ENCODE results near the gene NPC1.

DNA sequence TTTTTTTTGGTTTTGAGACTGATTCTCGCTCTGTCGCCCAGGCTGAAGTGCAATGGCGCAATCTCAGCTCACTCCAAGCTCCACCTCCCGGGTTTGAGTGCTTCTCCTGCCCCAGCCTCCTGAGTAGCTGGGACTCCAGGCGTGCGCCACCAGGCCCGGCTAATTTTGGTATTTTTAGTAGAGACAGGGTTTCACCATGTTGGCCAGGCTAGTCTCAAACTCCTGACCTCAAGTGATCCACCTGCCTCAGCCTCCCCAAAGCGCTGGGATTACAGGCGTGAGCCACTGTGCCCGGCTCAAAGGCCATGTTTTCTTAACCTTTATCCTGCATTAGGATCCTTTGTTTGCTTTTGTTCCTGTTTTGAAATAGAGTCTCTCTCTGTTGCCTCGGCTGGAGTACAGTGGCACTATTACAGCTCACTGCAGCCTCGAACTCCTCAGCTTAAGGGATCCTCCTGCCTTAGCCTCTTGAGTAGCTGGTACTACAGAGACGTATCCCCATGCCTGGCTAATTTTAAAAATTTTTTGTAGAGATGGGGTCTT is 41.0 kb downstream of the NPC1 start:
- no peak for TF ChIP-seq EP300 (IDR thresholded peaks at IDR 0.05)
- TF ChIP-seq, protein P1, sequence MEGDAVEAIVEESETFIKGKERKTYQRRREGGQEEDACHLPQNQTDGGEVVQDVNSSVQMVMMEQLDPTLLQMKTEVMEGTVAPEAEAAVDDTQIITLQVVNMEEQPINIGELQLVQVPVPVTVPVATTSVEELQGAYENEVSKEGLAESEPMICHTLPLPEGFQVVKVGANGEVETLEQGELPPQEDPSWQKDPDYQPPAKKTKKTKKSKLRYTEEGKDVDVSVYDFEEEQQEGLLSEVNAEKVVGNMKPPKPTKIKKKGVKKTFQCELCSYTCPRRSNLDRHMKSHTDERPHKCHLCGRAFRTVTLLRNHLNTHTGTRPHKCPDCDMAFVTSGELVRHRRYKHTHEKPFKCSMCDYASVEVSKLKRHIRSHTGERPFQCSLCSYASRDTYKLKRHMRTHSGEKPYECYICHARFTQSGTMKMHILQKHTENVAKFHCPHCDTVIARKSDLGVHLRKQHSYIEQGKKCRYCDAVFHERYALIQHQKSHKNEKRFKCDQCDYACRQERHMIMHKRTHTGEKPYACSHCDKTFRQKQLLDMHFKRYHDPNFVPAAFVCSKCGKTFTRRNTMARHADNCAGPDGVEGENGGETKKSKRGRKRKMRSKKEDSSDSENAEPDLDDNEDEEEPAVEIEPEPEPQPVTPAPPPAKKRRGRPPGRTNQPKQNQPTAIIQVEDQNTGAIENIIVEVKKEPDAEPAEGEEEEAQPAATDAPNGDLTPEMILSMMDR (IDR thresholded peaks at IDR 0.05) = no peak
- TF ChIP-seq RCOR1 (IDR thresholded peaks at IDR 0.05; ENCODE audit: low read depth, low read length) = no peak
- TF ChIP-seq, protein P2, sequence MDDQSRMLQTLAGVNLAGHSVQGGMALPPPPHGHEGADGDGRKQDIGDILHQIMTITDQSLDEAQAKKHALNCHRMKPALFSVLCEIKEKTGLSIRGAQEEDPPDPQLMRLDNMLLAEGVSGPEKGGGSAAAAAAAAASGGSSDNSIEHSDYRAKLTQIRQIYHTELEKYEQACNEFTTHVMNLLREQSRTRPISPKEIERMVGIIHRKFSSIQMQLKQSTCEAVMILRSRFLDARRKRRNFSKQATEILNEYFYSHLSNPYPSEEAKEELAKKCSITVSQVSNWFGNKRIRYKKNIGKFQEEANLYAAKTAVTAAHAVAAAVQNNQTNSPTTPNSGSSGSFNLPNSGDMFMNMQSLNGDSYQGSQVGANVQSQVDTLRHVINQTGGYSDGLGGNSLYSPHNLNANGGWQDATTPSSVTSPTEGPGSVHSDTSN (IDR thresholded peaks at IDR 0.05) = no peak
- TF ChIP-seq ZSCAN20 (CRISPR knock-in tag; IDR thresholded peaks at IDR 0.05) = no peak
- TF ChIP-seq, protein P3, sequence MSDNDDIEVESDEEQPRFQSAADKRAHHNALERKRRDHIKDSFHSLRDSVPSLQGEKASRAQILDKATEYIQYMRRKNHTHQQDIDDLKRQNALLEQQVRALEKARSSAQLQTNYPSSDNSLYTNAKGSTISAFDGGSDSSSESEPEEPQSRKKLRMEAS (IDR thresholded peaks at IDR 0.05) = no peak
- TF ChIP-seq ESRRA (IDR thresholded peaks at IDR 0.05; ENCODE audit: borderline replicate concordance, low read length) = no peak
- TF ChIP-seq, protein P4, sequence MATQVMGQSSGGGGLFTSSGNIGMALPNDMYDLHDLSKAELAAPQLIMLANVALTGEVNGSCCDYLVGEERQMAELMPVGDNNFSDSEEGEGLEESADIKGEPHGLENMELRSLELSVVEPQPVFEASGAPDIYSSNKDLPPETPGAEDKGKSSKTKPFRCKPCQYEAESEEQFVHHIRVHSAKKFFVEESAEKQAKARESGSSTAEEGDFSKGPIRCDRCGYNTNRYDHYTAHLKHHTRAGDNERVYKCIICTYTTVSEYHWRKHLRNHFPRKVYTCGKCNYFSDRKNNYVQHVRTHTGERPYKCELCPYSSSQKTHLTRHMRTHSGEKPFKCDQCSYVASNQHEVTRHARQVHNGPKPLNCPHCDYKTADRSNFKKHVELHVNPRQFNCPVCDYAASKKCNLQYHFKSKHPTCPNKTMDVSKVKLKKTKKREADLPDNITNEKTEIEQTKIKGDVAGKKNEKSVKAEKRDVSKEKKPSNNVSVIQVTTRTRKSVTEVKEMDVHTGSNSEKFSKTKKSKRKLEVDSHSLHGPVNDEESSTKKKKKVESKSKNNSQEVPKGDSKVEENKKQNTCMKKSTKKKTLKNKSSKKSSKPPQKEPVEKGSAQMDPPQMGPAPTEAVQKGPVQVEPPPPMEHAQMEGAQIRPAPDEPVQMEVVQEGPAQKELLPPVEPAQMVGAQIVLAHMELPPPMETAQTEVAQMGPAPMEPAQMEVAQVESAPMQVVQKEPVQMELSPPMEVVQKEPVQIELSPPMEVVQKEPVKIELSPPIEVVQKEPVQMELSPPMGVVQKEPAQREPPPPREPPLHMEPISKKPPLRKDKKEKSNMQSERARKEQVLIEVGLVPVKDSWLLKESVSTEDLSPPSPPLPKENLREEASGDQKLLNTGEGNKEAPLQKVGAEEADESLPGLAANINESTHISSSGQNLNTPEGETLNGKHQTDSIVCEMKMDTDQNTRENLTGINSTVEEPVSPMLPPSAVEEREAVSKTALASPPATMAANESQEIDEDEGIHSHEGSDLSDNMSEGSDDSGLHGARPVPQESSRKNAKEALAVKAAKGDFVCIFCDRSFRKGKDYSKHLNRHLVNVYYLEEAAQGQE (IDR thresholded peaks at IDR 0.05) = no peak
- no peak for TF ChIP-seq POLR2A (IDR thresholded peaks at IDR 0.05; ENCODE audit: low read length)
- TF ChIP-seq NR3C1 (IDR thresholded peaks at IDR 0.05) = no peak
- TF ChIP-seq RAD21 (conservative IDR thresholded peaks at IDR 0.05 in 1 of 2, IDR thresholded peaks at IDR 0.05 in 1 of 2) = no peak

Data from A549 (cell line).